K562 (cell line): ENCODE results near the gene CDSN. TPM values are rescaled to one million over a fixed set of nuclear protein-coding genes. Genes with fewer than 3 reads are reported as not detected.

ENCODE experiments used
- DEAF1 ChIP-seq: fragments of 450-650 bp; formaldehyde crosslinking; IDR thresholded peaks from 2 replicates; pipeline ENCODE4 v1.4.0; 2020; ENCODE audit warnings: mild to moderate bottlenecking, moderate library complexity
- DPF2 ChIP-seq: fragments of 450-650 bp; IDR thresholded peaks from 2 replicates; pipeline ENCODE4 v1.6.1; 2016
- ESRRA ChIP-seq: fragments of 450-650 bp; IDR thresholded peaks from 2 replicates; pipeline ENCODE4 v1.6.1; 2014; ENCODE audit warnings: low read depth, mild to moderate bottlenecking, moderate library complexity, borderline replicate concordance
- GTF3C2 ChIP-seq: IDR thresholded peaks from 3 replicates; pipeline ENCODE4 v1.6.1; 2011; ENCODE audit warnings: borderline replicate concordance, mild to moderate bottlenecking, moderate library complexity; ENCODE audit not compliant: insufficient read length; ENCODE audit errors: extremely low read depth
- HNRNPK ChIP-seq: fragments of 200-400 bp; formaldehyde crosslinking; IDR thresholded peaks from one replicate; pipeline ENCODE4 v1.6.1; 2018; ENCODE audit warnings: mild to moderate bottlenecking, low read depth, low read length; ENCODE audit not compliant: poor library complexity, severe bottlenecking
- IRF2 ChIP-seq: sonication (generic); formaldehyde crosslinking; IDR thresholded peaks from 2 replicates; pipeline ENCODE4 v1.8.1; 2022; ENCODE audit warnings: mild to moderate bottlenecking, missing genetic modification reagents
- MNT ChIP-seq, 2 experiments: fragments of 450-650 bp; conservative IDR thresholded peaks; 2 replicates each; pipeline ENCODE4 v1.6.1; 2017; ENCODE audit warnings: mild to moderate bottlenecking in 2 of 2, moderate library complexity in 2 of 2
- MTA1 ChIP-seq: fragments of 450-650 bp; IDR thresholded peaks from 2 replicates; pipeline ENCODE4 v1.6.1; 2017; ENCODE audit warnings: borderline replicate concordance
- NEUROD1 ChIP-seq: fragments of 150-350 bp; IDR thresholded peaks from 2 replicates; pipeline ENCODE4 v1.6.1; 2014; ENCODE audit warnings: borderline replicate concordance, low read length, low read depth; ENCODE audit not compliant: partially characterized antibody
- STAG1 ChIP-seq: sonication (generic); formaldehyde crosslinking; IDR thresholded peaks from 2 replicates; pipeline ENCODE4 v1.5.0; 2020; ENCODE audit warnings: missing genetic modification reagents, borderline replicate concordance
- ZBTB49 ChIP-seq: sonication (generic); formaldehyde crosslinking; IDR thresholded peaks from 2 replicates; pipeline ENCODE4 v1.8.0; 2022; ENCODE audit warnings: missing genetic modification reagents, mild to moderate bottlenecking, borderline replicate concordance
- ZNF395 ChIP-seq: fragments of 200-800 bp; sonication (Bioruptor generic); IDR thresholded peaks from 2 replicates; pipeline ENCODE4 v1.6.1; 2017; ENCODE audit warnings: missing genetic modification characterization, missing compliant biosample characterization
- ZNF444 ChIP-seq: fragments of 250-450 bp; sonication (Bioruptor Pico); IDR thresholded peaks from 2 replicates; pipeline ENCODE4 v1.4.0; 2020; ENCODE audit warnings: mild to moderate bottlenecking, moderate library complexity
- ZNF583 ChIP-seq: fragments of 250-450 bp; sonication (Bioruptor Pico); IDR thresholded peaks from 2 replicates; pipeline ENCODE4 v1.4.0; 2020
- ZNF740 ChIP-seq, 3 experiments: fragments of 200-800 bp in 1 of 3; sonication (Bioruptor generic) in 1 of 3; sonication (generic) in 1 of 3; formaldehyde crosslinking in 1 of 3; IDR thresholded peaks; 2 replicates each; pipeline versions ENCODE4 v1.6.1 to v1.8.0; 2016 to 2022; ENCODE audit warnings: mild to moderate bottlenecking in 2 of 3, missing compliant biosample characterization in 2 of 3, missing genetic modification characterization in 2 of 3, missing genetic modification reagents in 1 of 3
- polyA plus RNA-seq, 8 experiments: library from polyadenylated mRNA; depleted of rRNA in 4 of 8; stranded (reverse) in 5 of 8; unstranded in 3 of 8; fragments of >200 nt; fragmentation: Nextera tagmentation in 2 of 8; fragmentation: Illumina TruSeq in 1 of 8; extraction: Ambion mirVana in 2 of 8; extraction: Trizol in 1 of 8; gene quantifications; 2 replicates each; pipeline versions ENCODE4 v1.2.1 to v1.2.3, GENCODE V29; 2011 to 2014; ENCODE audit warnings: inconsistent platforms in 1 of 8, missing spikeins in 1 of 8
- total RNA-seq, 7 experiments: library from RNA; depleted of rRNA in 6 of 7; stranded (reverse); fragments of >200 nt in 6 of 7; fragmentation: Illumina TruSeq in 2 of 7; extraction: Trizol in 2 of 7; gene quantifications; 2 replicates each; pipeline versions ENCODE4 v1.2.1 to v1.2.3, GENCODE V29; 2011 to 2021; ENCODE audit warnings: low replicate concordance in 1 of 7

The CDSN gene
- total and polyA plus RNA-seq, 9 of the 15 experiments (the other 6 are each of a cell fraction or from before 2014, with no cell fraction given): not detected

- no peak for TF ChIP-seq DEAF1
- no peak for TF ChIP-seq ZNF740 (CRISPR knock-in tag; IDR thresholded peaks at IDR 0.05)
- no peak for TF ChIP-seq ZNF740 (tag; IDR thresholded peaks at IDR 0.05)
- TF ChIP-seq GTF3C2: peak; percentile 53
- TF ChIP-seq STAG1 (CRISPR knock-in tag): peak; percentile 44; the same call in 1 of the 2 replicates
- TF ChIP-seq MTA1: no peak
- no peak for TF ChIP-seq NEUROD1
- no peak for TF ChIP-seq ZNF444
- TF ChIP-seq DPF2: peak; percentile 80
- TF ChIP-seq ZNF583 (CRISPR knock-in tag): no peak
- peak; percentile 35; the same call in 1 of the 2 replicates for TF ChIP-seq ESRRA
- TF ChIP-seq ZNF395 (CRISPR knock-in tag): no peak
- no peak for TF ChIP-seq IRF2 (CRISPR knock-in tag)
- no peak for TF ChIP-seq HNRNPK
- 0 out of 4 replicates have a peak, but pooled peaks of 1 of the 2 experiments have one; percentile 24 for TF ChIP-seq MNT (conservative IDR thresholded peaks at IDR 0.05)
- TF ChIP-seq ZBTB49 (CRISPR knock-in tag): no peak
Observed at GRCh38 chr6:31083742-31084354, 36.4 kb downstream of the CDSN start (continued).
